ENCODE data around the gene ERCC4.

ERCC4 gene

GRCh38 chr16:13999071-13999894 lies 79.3 kb downstream of the ERCC4 start:
- H3K4me3 ChIP-seq (ENCODE audit: low read depth, low read length): no peak overlapping the region
- no peak for DNase-seq (ENCODE audit: low read depth)
- no peak for TF ChIP-seq MAX (IDR thresholded peaks at IDR 0.05; ENCODE audit: low read depth, low read length)
- no peak for TF ChIP-seq CTCF (IDR thresholded peaks at IDR 0.05; ENCODE audit: low read depth, low read length)
- TF ChIP-seq MYC (IDR thresholded peaks at IDR 0.05; ENCODE audit: low read depth, low read length): no peak
- no peak for TF ChIP-seq POLR2A (IDR thresholded peaks at IDR 0.05; ENCODE audit: extremely low read depth, insufficient read length)

- TF ChIP-seq MAX (IDR thresholded peaks at IDR 0.05; ENCODE audit: low read depth, low read length) (no peak), MYC (IDR thresholded peaks at IDR 0.05; ENCODE audit: low read depth, low read length) (no peak), CTCF (IDR thresholded peaks at IDR 0.05; ENCODE audit: low read depth, low read length) (no peak), POLR2A (IDR thresholded peaks at IDR 0.05; ENCODE audit: extremely low read depth, insufficient read length) (no peak)
- no peak overlapping the region for H3K4me3 ChIP-seq (ENCODE audit: low read depth, low read length)
- DNase-seq (ENCODE audit: low read depth): no peak
Measured at GRCh38 chr16:13999895-14000425, 80.0 kb downstream of the ERCC4 start.

- H3K4me3 ChIP-seq (ENCODE audit: low read depth, low read length): no peak overlapping the region
- TF ChIP-seq CTCF (IDR thresholded peaks at IDR 0.05; ENCODE audit: low read depth, low read length) (no peak), POLR2A (IDR thresholded peaks at IDR 0.05; ENCODE audit: extremely low read depth, insufficient read length) (no peak), MAX (IDR thresholded peaks at IDR 0.05; ENCODE audit: low read depth, low read length) (no peak), MYC (IDR thresholded peaks at IDR 0.05; ENCODE audit: low read depth, low read length) (no peak)
- no peak for DNase-seq (ENCODE audit: low read depth)
Measured at GRCh38 chr16:14001521-14001920, 81.6 kb downstream of the ERCC4 start.
